MCF 10A (cell line): ENCODE measurements around the gene PRSS22. TPM values are rescaled to one million over a fixed set of nuclear protein-coding genes. Genes with fewer than 3 reads are reported as not detected.

ENCODE experiments used
- BruUV-seq: library from RNA; stranded (reverse); fragments of 400-500 nt; replicated peaks from 2 replicates; lab custom pipeline; 2021; lab: Mats Ljungman, UMichigan
- CTCF ChIA-PET: fragments of 300-600 bp; sonication (Branson Sonifier 250); formaldehyde crosslinking; extraction: SDS; loops from one replicate; lab custom pipeline; 2021; ENCODE audit warnings: antibody characterized with exemption, inconsistent platforms; lab: Yijun Ruan, JAX
- POLR2A ChIA-PET: fragments of 300-600, 350-650 bp; sonication (Branson Sonifier 250); formaldehyde crosslinking; extraction: SDS; loops from one replicate; lab custom pipeline; 2020; ENCODE audit warnings: antibody characterized with exemption, inconsistent platforms; lab: Yijun Ruan, JAX
- DNase-seq: peaks from one replicate; pipeline ENCODE4 v3.0.0-alpha.2; 2018; ENCODE audit not compliant: unreplicated experiment
- H3K27ac Mint-ChIP-seq: one replicate; pipeline ENCODE4 v1.8.0; 2022; ENCODE audit warnings: mild to moderate bottlenecking, low read depth, mixed read lengths; ENCODE audit not compliant: unreplicated experiment
- H3K27me3 Mint-ChIP-seq: one replicate; pipeline ENCODE4 v1.8.0; 2022; ENCODE audit warnings: mixed read lengths; ENCODE audit not compliant: insufficient read depth, unreplicated experiment
- H3K36me3 Mint-ChIP-seq: one replicate; pipeline ENCODE4 v1.8.0; 2022; ENCODE audit warnings: mild to moderate bottlenecking, moderate library complexity, mixed read lengths; ENCODE audit not compliant: insufficient read depth, unreplicated experiment
- H3K4me1 Mint-ChIP-seq: one replicate; pipeline ENCODE4 v1.8.0; 2022; ENCODE audit warnings: mixed read lengths; ENCODE audit not compliant: insufficient read depth, unreplicated experiment
- H3K4me3 Mint-ChIP-seq: one replicate; pipeline ENCODE4 v1.8.0; 2022; ENCODE audit warnings: mild to moderate bottlenecking, moderate library complexity, mixed read lengths; ENCODE audit not compliant: unreplicated experiment
- H3K9me3 Mint-ChIP-seq: one replicate; pipeline ENCODE4 v1.8.0; 2022; ENCODE audit warnings: mixed read lengths; ENCODE audit not compliant: unreplicated experiment
- CTCF ChIP-seq: fragments of 200-600 bp; IDR thresholded peaks from one replicate; pipeline ENCODE4 v1.8.0; 2022; ENCODE audit warnings: antibody characterized with exemption, mild to moderate bottlenecking; ENCODE audit not compliant: unreplicated experiment
- intact Hi-C: fragments of 100-400 bp; cut with micrococcal nuclease; formaldehyde crosslinking; loops from 2 replicates; pipeline ENCODE4 v1.14.1; 2022
- total RNA-seq: library from RNA; stranded (reverse); gene quantifications from 2 replicates; pipeline ENCODE4 v1.2.3, GENCODE V29; 2022

The PRSS22 gene
- total RNA-seq, 1 experiment from 2014 or later: not detected

- no peak overlapping the region for H3K4me3 Mint-ChIP-seq
- BruUV-seq: no TSS peak
- peaks cover 41% of the 10 kb centered on the region for H3K27me3 Mint-ChIP-seq
- no peak for DNase-seq
- TF ChIP-seq CTCF: no peak
- no peaks in the 10 kb centered on the region for H3K36me3 Mint-ChIP-seq
- no peaks in the 10 kb centered on the region for H3K4me1 Mint-ChIP-seq
- H3K27ac Mint-ChIP-seq: no peak overlapping the region
- CTCF ChIA-PET: no interaction called here
- POLR2A ChIA-PET: no interaction called here
- intact Hi-C loops: no loop called here
- H3K9me3 Mint-ChIP-seq: no peaks in the 10 kb centered on the region
Measured at GRCh38 chr16:2809149-2809760, 48.7 kb downstream of the PRSS22 start.

- no peak for DNase-seq
- H3K4me3 Mint-ChIP-seq: no peak overlapping the region
- POLR2A ChIA-PET: no interaction called here
- peaks cover 8% of the 10 kb centered on the region for H3K9me3 Mint-ChIP-seq
- peaks cover 41% of the 10 kb centered on the region for H3K27me3 Mint-ChIP-seq
- BruUV-seq: no TSS peak
- intact Hi-C loops: no loop called here
- TF ChIP-seq CTCF: no peak
- peaks cover 3% of the 10 kb centered on the region for H3K36me3 Mint-ChIP-seq
- CTCF ChIA-PET: no interaction called here
- no peak overlapping the region for H3K27ac Mint-ChIP-seq
- H3K4me1 Mint-ChIP-seq: no peaks in the 10 kb centered on the region
Measured at GRCh38 chr16:2808181-2808580, 49.8 kb downstream of the PRSS22 start.

GRCh38 chr16:2806286-2806685 lies 51.7 kb downstream of the PRSS22 start:
- no peaks in the 10 kb centered on the region for H3K4me1 Mint-ChIP-seq
- no peak overlapping the region for H3K27ac Mint-ChIP-seq
- peaks cover 8% of the 10 kb centered on the region for H3K9me3 Mint-ChIP-seq
- ChIA-PET CTCF (no interaction called here), POLR2A (no interaction called here)
- intact Hi-C loops: no loop called here
- BruUV-seq: no TSS peak
- no peak for DNase-seq
- no peak for TF ChIP-seq CTCF
- peaks cover 41% of the 10 kb centered on the region for H3K27me3 Mint-ChIP-seq
- no peak overlapping the region for H3K4me3 Mint-ChIP-seq
- peaks cover 6% of the 10 kb centered on the region for H3K36me3 Mint-ChIP-seq

GRCh38 chr16:2804728-2805127 lies 53.2 kb downstream of the PRSS22 start:
- no TSS peak for BruUV-seq
- Mint-ChIP-seq H3K4me3 (no peak overlapping the region), H3K27me3 (peaks cover 31% of the 10 kb centered on the region), H3K27ac (no peak overlapping the region), H3K4me1 (peaks cover 5% of the 10 kb centered on the region), H3K36me3 (peaks cover 6% of the 10 kb centered on the region), H3K9me3 (peaks cover 8% of the 10 kb centered on the region)
- TF ChIP-seq CTCF: no peak
- POLR2A ChIA-PET: no interaction called here
- CTCF ChIA-PET: no interaction called here
- intact Hi-C loops: no loop called here
- DNase-seq: no peak
